IPS-20b (cell line): ENCODE measurements around the gene EZH2.

Source experiments
- H3K27ac ChIP-seq: one replicate; pipeline ENCODE4 v1.5.1; 2013; ENCODE audit warnings: low read length
- H3K27me3 ChIP-seq: 2 replicates; pipeline ENCODE4 v1.6.1; 2013; ENCODE audit warnings: mild to moderate bottlenecking, low read length, inconsistent platforms; ENCODE audit not compliant: insufficient read depth
- H3K36me3 ChIP-seq: 2 replicates; pipeline ENCODE4 v1.6.1; 2013; ENCODE audit warnings: low read depth, mild to moderate bottlenecking, inconsistent platforms, low read length, moderate library complexity; ENCODE audit not compliant: insufficient read depth
- H3K4me1 ChIP-seq: 2 replicates; pipeline ENCODE4 v1.6.1; 2013; ENCODE audit warnings: mild to moderate bottlenecking, control low read depth, inconsistent platforms, low read length, moderate library complexity; ENCODE audit not compliant: insufficient read depth
- H3K4me3 ChIP-seq: 2 replicates; pipeline ENCODE4 v1.5.1; 2013; ENCODE audit warnings: mild to moderate bottlenecking, low read length, inconsistent platforms
- H3K9ac ChIP-seq: 2 replicates; pipeline ENCODE4 v1.6.1; 2013; ENCODE audit warnings: low read depth, mild to moderate bottlenecking, inconsistent platforms, low read length, moderate library complexity
- H3K9me3 ChIP-seq: 2 replicates; pipeline ENCODE4 v1.6.1; 2013; ENCODE audit warnings: mild to moderate bottlenecking, low read depth, low read length, inconsistent platforms; ENCODE audit not compliant: insufficient read depth

The EZH2 gene

DNA sequence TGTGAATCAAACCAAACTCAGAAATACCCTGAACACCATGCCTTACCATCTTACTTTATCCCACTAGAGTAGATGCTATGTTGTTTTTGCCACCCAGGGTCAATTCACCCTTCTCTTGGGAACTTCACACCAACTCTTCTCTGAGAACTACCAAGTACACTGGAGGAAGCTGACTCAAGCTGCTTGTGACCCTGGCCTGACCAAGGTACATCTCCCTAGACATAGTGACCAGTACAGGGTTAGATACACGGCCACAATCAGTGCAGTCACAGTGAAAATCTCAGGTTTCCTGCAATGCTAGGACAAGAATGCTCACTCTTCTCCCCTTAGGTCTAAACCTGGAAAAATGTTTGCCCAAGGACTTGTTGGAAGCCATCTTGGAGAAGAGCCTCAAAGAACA lies 31.8 kb downstream of the EZH2 start:
- no peak overlapping the region for H3K27ac ChIP-seq
- no peaks in the 10 kb centered on the region for H3K27me3 ChIP-seq
- no peaks in the 10 kb centered on the region for H3K36me3 ChIP-seq
- H3K9me3 ChIP-seq: no peaks in the 10 kb centered on the region
- H3K4me1 ChIP-seq: peaks cover 37% of the 10 kb centered on the region
- H3K9ac ChIP-seq: no peak overlapping the region
- no peak overlapping the region for H3K4me3 ChIP-seq

DNA sequence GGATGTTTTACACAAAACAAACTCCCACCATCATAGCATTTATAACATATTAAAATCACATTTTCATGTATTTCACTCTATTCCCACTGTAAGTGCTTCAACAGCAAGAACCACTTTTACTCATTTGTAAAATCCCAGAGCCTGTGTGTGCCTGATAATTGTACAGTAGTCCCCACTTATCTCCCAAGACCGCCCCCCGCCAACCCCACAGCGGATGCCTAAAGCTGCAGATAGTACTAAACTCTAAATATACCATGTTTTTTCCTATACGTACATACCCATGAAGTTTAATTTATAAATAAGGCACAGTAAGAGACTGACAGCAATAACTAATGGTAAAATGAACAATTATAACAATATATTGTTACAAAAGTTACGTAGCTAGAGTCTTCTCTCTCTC lies 33.5 kb downstream of the EZH2 start:
- H3K4me1 ChIP-seq: peaks cover 37% of the 10 kb centered on the region
- no peak overlapping the region for H3K4me3 ChIP-seq
- no peaks in the 10 kb centered on the region for H3K9me3 ChIP-seq
- H3K27ac ChIP-seq: no peak overlapping the region
- H3K9ac ChIP-seq: no peak overlapping the region
- peaks cover 9% of the 10 kb centered on the region; the same call in 1 of the 2 replicates for H3K36me3 ChIP-seq
- H3K27me3 ChIP-seq: no peaks in the 10 kb centered on the region

DNA sequence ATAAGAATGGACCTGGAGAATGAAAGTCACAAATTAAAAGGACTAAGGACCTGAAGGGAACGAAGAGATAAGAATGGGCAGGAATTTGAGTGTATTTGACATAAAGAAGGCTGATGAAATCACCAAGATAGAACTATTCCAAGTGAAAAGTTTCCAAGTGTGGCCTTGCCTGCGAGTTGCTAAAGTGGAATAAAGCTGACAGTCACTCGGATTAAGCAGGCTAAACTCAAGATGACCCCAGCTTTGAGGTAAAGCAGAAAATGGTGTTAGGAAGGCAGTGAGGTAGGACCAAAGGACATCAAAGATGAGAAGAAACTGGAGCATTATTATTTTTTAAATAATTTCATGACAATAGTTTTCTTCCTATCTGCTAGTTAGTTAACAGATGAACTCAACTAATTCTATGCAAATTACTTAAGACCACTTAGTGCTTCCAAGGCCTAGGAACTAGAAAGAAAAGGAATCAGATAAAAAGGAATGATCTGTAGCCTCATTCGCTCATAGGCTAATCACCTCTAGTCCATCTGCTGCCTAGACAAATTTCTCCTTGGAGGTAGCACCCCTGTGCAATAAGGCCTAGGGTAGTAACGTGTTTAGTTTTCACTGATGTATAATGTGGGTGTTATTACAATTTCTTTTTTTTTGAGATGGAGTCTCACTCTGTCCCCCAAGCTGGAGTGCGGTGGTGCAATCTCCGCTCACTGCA lies 34.5 kb downstream of the EZH2 start:
- no peaks in the 10 kb centered on the region for H3K27me3 ChIP-seq
- peaks cover 37% of the 10 kb centered on the region for H3K4me1 ChIP-seq
- H3K9me3 ChIP-seq: no peaks in the 10 kb centered on the region
- no peak overlapping the region for H3K9ac ChIP-seq
- H3K4me3 ChIP-seq: no peak overlapping the region
- no peak overlapping the region for H3K27ac ChIP-seq
- H3K36me3 ChIP-seq: peaks cover 17% of the 10 kb centered on the region

DNA sequence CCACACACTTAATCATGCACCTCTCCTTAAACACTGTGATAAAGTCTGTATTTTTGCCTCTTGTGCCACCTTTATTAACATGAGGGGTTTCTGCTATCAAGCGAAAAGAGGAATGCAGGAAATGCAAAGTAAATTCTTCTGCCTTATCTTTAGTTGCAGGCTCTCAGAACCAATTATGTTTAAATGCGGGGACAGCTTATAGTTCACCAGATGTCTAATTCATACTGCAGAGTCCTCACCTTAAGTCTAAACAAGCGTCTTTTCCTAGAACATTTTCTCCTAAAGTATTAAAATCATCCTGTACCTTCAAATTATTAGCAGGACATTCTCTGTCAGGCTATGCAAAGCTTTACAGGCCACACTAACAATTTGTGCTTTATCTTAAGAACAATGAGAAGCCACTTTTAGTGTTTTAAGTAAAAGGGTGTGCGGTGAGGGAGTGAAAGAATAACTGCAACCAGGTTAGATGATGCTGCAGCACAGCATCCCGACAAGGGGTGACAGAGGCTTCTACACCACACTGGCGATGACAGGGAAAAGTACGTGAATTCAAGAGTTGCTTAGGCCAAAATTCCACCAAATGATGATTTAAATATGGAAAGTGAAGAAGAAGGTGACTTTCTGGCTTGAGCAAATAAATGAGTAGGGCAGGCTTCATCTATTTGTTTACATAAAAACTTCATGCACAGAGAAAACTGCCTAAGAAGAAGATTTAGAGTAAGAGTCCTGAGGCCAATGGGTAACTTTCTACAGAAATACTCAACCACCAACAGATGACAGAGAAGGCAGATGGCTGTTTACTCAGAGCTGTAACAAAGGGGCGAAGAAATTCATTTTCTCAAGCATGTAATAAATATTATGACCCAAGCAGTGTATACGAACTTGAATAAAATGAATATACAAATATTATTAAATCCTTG lies 36.0 kb downstream of the EZH2 start:
- Histone ChIP-seq H3K36me3 (peaks cover 23% of the 10 kb centered on the region), H3K9me3 (no peaks in the 10 kb centered on the region), H3K4me1 (peaks cover 37% of the 10 kb centered on the region), H3K27ac (no peak overlapping the region), H3K4me3 (no peak overlapping the region), H3K9ac (no peak overlapping the region; the same call in 1 of the 2 replicates), H3K27me3 (no peaks in the 10 kb centered on the region)

DNA sequence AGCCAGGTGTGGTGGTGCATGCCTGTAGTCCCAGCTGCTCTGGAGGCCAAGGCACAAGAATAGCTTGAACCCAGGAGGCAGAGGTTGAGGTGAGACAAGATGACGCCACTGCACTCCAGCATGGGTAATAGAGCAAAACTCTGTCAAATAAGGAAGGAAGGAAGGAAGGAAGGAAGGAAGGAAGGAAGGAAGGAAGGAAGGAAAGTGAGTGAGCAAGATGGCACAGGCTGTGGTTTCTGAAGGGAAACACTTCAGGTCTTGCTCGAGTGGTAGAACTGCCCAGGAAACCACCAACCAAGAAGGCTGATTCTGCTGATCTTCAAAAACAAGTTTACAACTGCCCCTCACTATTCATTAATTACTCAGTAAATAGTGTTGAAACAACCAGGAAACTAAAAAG lies 45.2 kb downstream of the EZH2 start:
- no peaks in the 10 kb centered on the region for H3K4me1 ChIP-seq
- H3K9ac ChIP-seq: no peak overlapping the region
- no peak overlapping the region for H3K27ac ChIP-seq
- no peaks in the 10 kb centered on the region for H3K27me3 ChIP-seq
- H3K9me3 ChIP-seq: no peaks in the 10 kb centered on the region
- peaks cover 21% of the 10 kb centered on the region for H3K36me3 ChIP-seq
- H3K4me3 ChIP-seq: no peak overlapping the region

DNA sequence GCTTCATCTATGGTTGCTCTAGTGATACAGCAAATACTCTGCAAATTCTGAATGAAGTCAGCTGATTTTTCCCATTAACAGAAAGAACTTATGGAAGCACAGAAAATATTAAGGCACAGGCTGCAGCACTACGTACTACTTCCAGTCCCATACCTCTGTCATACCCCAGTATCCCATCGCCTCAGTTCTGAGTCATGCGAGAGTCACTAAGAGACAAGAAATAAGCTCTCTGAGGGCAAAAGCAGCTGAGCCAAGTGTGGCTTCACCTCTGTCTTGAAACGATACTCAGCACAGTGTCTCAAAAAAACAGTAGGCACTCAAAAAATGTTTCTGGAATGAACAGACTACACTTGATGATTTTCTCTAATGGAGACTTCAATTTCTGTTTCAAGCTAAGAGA lies 48.2 kb downstream of the EZH2 start:
- Histone ChIP-seq H3K36me3 (peaks cover 35% of the 10 kb centered on the region), H3K9ac (no peak overlapping the region), H3K4me1 (no peaks in the 10 kb centered on the region), H3K4me3 (no peak overlapping the region), H3K9me3 (no peaks in the 10 kb centered on the region), H3K27me3 (no peaks in the 10 kb centered on the region), H3K27ac (no peak overlapping the region)

DNA sequence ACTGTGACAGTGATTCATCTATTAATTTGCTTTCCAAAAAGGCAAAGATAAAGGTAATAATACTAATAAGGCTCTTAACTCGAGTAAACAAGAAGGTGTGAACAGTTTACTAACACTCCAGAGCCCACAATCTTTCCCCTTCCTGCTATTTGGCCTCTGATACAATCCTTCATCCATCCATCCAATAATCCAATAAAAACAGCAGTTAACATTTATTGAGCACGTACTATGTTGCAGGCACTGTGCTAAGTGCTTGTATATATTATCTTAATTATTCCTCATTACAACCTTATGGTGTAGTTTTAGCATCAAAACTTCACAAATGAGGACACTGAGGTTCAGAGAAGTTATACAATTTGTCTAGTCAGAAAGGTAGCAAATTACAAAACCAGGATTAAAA lies 49.5 kb downstream of the EZH2 start:
- peaks cover 45% of the 10 kb centered on the region for H3K36me3 ChIP-seq
- H3K9ac ChIP-seq: no peak overlapping the region
- H3K4me1 ChIP-seq: no peaks in the 10 kb centered on the region
- no peak overlapping the region for H3K4me3 ChIP-seq
- no peaks in the 10 kb centered on the region for H3K9me3 ChIP-seq
- H3K27ac ChIP-seq: no peak overlapping the region
- H3K27me3 ChIP-seq: no peaks in the 10 kb centered on the region

DNA sequence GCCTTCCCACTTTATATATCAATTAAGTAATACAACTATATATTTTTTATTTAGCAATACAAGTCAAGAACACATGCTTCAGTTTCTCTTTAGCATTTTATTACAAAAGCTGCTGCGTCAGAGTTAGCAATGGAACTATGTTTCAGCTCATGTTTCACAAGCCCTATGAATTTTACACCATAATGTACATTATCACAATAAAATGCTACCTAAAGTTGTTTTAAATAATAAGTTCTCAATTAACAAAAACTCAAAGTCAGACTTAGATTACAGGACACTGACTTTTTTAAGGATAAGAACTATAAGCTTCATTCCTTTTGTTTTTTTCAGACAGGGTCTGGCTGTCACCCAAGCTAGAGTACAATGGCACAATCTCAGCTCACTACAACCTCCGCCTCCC lies 52.3 kb downstream of the EZH2 start:
- Histone ChIP-seq H3K36me3 (peaks cover 57% of the 10 kb centered on the region), H3K27ac (no peak overlapping the region), H3K4me1 (no peaks in the 10 kb centered on the region), H3K27me3 (no peaks in the 10 kb centered on the region), H3K4me3 (no peak overlapping the region), H3K9me3 (no peaks in the 10 kb centered on the region), H3K9ac (no peak overlapping the region)

DNA sequence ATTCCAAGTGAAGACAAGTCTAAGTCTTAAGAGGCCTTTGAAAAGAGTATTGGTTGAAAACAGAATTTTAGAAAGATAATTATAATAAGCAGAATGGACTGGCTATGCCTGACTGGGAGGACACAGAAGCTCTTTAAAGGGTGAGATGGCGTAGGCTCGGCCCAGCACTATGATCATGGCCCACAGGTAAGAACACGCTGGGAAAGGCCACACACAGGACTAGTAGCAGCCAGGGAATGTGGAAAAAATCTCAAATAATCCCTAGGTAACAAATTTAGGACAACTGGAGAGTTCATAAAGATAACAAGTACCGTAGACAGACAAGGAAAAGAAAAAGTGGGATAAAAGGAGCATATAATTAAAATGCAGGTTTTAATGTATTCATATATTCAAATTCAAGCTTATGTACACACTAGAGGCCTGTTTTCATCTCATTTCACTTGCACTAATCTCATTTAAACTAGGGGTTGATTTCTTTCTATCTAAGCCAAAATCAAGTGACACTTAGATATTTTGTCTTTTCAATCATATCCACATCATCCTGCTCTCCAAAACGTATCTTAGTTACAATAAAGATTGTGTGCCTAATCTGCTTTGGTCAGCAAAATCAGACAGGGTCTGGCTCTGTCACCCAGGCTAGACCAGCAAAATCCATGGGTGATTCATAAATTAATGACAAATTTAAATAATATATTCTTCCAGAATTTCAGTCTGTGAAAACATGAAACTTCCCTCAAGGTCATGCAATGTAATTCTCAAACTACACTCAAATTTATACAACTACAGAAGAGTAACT lies 53.0 kb downstream of the EZH2 start:
- Histone ChIP-seq H3K27me3 (no peaks in the 10 kb centered on the region), H3K9ac (no peak overlapping the region), H3K27ac (no peak overlapping the region), H3K4me3 (no peak overlapping the region), H3K36me3 (peaks cover 59% of the 10 kb centered on the region), H3K4me1 (no peaks in the 10 kb centered on the region), H3K9me3 (no peaks in the 10 kb centered on the region)

DNA sequence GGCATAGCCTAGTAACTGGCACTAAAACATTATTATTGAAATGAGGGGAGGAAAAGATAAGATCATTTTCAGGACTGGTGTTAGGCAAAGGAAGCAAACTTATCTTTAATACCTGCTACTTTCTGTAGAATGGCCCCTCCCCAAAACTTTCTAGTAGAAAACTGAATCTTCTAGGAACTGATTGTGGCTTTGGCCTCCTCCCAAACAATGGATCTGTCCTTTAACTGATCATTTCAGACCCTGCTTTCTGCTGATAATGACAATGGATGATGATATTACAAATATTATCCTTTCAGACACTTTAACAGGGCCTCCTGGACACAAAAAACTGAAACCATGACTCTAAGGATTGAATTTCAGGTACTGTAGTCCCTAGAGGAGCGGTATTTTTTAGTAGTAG lies 55.1 kb downstream of the EZH2 start:
- Histone ChIP-seq H3K4me1 (no peaks in the 10 kb centered on the region), H3K27me3 (no peaks in the 10 kb centered on the region), H3K9me3 (no peaks in the 10 kb centered on the region), H3K27ac (no peak overlapping the region), H3K4me3 (no peak overlapping the region), H3K9ac (no peak overlapping the region), H3K36me3 (peaks cover 72% of the 10 kb centered on the region)

DNA sequence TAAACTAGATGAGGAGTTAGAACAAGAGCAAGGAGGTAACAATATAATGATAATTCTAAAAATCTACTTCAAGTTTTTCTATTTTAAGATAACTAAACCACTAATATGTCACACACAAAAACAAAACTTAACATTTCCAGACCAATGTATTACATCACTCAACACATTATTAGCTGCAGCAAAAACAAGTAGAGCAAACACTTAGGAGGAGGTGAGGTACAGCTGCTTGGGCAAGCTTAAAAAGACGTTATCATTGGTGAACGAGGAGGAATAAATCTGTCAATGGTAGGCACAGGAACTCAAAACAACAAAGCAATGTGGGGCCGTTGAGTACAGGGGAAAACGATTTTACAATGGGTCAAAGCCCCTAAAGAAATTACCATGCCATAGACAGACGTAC lies 58.8 kb downstream of the EZH2 start:
- H3K9me3 ChIP-seq: no peaks in the 10 kb centered on the region
- H3K36me3 ChIP-seq: peaks cover 55% of the 10 kb centered on the region
- no peak overlapping the region for H3K27ac ChIP-seq
- H3K9ac ChIP-seq: no peak overlapping the region
- H3K27me3 ChIP-seq: no peaks in the 10 kb centered on the region
- no peak overlapping the region for H3K4me3 ChIP-seq
- no peaks in the 10 kb centered on the region for H3K4me1 ChIP-seq
